H4 (cell line): ENCODE data around the gene SP110. TPM values are rescaled to one million over a fixed set of nuclear protein-coding genes. Genes with fewer than 3 reads are reported as not detected.

Experiments used
- DNase-seq: peaks from one replicate; pipeline ENCODE4 v3.0.0-alpha.2; 2015; ENCODE audit warnings: low spot score
- total RNA-seq: library from RNA; depleted of rRNA; stranded (reverse); fragments of >200 nt; shearing (Covaris generic); gene quantifications from 2 replicates; pipeline ENCODE4 v1.2.3, GENCODE V29; 2014

SP110 gene
- total RNA-seq, 1 experiment from 2014 or later = 23.7 TPM

DNA sequence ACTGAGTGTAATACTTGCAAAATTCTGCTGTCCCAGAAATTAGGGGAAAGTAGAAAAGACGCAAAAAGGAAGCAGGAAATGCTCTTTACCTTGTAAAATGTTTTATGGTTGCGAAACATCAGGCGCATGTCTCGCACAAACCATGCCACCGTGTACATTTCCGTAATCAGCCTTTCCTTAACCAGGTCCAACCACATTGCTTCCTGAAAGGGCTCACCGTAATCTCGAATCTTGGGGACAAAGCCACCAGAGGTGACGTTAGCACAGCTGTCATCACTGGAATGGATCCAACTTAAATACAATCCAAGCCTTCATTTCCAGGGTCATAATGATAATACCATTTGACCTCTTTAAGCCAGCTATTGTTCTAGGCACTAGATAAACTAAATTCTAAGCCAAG is 49.3 kb downstream of the SP110 start:
- peak; percentile 62 for DNase-seq

DNA sequence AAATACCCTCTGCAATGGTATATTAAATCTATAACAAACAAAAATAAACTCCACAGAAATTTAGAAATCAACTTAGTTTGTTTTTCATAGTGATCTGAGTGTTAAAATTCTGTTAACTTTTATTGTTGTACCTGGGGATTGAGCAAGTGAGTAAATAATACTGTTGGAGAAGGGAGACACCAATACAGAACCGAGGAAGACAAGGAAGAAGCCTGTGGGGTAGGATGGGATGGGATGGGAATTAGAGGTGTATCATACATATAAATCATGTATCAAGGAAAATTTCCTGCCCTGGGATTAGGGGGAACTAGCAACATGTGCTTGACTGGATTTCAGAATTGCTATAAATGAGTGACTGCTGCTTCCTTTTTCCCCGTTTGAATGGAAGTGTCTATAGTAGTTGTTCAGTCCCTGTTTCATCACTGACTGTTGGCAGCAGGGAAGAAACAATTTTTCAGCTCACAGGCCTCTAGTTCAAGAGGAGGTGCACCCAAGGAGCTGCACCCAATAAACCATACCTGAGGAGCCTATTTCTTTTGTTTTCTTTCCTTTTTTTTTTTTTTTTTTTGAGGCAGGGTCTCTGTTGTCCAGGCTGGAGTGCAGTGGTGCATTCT is 53.1 kb downstream of the SP110 start:
- no peak for DNase-seq

DNA sequence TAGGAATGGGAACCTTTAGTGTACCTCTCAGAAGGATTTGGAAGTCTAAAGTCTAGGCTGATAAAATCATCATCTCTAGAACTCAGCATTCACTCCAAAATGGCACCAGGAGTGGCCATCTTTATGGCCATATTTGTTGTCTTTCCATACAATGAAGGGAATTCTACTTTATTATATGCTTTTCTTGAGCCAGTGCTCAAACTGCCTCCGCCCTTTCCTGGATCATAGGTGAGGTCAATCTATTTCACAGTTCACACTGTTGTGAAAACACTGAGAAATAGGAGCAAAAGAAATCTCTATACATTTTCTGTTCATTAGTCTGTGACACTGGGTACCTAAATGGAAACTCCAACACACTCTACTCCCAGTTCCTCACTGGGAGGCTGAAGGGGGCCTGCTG is 55.6 kb downstream of the SP110 start:
- no peak for DNase-seq

DNA sequence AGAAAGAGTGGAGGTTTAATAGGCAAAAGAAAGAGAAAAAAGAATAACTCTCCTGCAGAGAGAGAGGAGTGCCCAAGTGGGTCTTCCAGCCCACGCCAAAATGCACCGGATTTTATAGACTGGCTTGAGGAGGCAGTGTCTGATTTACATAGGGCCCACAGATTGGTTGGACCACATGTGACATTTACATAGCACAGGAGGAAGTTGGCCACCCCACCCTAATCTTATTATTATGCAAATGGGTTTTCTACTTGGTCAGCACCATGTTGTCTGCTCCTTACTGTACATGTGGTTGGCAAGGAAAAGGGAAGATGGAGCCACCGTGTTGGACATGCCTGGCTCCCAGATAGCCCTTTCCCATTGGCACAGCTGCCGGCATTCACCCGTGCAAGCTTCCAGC is 56.8 kb downstream of the SP110 start:
- no peak for DNase-seq

DNA sequence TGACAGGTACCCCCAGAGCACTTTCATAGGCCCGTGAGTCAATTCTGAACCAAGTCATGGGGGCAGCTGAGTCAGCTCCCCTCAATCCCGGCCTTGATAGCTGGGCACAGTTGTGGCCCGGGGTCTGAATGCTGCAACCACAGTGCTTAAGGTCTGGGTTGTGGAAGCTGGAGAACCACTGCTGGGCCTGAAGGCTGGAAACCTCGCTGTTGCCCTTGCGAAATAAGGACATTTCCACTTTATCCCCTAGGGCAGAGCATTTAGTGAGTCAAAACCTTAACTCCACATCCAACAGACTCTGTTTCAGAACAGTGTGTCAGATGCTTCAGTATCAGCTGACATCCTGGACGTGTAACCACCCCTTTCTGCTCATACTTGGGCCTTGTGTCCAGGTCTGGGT is 58.6 kb downstream of the SP110 start:
- DNase-seq = no peak

DNA sequence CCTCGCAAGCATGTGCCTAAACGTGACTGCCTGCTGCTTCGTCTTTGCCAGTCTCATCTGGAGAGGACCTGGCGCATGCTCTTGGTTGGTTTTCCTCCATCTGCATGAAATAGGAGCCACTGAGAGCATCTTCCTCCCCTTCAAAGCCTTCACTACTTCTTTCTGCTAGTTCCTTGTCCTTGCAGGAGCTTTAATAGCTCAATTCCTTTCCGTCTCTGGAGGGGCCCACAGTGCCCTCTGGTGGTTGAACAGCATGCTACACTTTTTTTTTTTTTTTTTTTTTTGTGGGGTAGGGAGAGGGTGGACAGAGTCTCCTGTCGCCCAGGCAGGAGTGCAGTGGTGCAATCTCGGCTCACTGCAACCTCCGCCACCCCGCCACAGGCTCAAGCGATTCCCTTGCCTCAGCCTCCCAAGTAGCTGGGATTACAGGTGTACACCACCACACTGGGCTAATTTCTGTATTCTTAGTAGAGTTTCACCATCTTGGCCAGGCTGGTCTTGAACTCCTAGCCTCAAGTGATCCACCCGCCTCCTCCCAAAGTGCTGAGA is 59.6 kb downstream of the SP110 start:
- no peak for DNase-seq

DNA sequence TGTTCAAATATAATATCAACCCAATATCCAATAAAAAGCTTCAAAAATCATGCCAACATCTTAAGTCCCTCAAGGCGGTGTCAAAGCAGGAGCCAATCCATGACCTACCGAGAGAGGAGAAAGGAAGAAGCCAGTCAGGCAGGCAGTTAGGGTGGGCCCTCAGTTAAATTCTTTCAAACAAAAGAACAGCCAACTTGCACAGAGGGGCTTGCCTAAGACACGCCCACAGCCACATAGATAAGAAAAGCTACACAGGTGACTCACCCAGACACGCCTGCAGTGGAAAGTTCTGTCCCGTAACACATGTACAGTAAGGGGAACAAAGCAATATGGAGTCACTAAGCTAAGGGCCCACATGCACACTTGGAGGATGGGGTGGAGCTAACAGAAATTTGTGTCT is 61.3 kb downstream of the SP110 start:
- no peak for DNase-seq

DNA sequence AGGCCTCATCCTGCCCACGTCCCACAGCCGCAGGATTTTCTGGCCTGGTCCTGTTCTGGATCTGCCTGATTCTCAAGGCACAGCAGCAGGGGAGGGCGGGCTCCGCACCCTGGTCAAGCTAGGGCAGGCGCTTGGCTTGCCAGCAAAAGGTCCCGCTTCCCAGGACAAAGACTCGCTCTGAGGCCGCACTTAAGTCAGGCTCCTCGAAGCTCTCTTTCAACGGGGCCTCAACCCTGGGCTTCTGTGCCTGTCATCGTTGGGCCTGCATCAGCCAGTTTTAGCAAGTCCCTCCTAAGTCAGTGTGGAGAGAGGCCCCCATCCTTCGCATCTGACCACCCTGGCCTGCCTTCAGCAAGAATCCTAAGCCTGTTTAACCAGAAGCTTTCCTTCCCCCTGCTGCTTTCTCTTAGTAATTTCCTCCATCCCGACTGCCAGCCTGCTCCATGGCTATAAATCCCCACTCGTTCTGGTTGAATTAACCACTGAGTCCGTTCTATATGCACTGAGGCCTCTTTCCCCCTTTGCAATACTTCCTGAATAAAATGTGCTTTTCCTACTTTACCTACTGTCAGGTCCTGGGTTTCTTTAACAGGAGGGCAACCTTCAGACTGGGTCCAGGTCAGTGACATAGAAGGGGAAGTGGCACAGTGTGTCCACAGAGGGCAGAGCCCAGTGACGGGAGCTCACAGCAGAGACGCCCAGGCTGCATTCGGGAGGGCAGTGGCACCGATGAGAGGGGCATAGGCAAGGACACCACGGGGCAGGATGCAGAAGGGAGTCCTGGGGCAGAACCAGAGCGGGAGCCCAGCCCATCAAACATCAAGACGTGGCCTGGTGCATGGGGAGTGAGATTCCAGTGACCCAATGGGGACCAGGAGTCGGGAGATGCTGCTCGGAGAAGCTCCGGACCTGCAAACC is 62.7 kb downstream of the SP110 start:
- no peak for DNase-seq

DNA sequence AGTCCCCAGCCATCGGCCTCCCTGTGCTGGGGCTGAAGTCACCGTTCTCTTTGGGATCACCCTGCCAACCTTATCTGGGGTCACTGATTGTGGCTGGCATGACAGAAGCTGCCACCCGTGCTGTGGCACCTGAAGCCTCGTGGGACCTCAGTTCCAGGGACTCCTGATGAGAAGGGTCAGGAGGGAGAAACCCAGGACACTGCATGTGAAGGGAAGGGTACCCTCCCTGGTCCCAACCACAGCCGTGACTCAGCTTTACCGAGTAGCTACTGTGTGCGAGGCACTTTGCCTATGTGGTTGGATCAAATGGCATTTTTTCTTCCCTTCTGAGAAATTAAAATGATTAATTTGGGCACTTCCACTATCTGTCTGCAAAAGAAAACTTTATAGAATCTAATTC is 64.4 kb downstream of the SP110 start:
- no peak for DNase-seq

DNA sequence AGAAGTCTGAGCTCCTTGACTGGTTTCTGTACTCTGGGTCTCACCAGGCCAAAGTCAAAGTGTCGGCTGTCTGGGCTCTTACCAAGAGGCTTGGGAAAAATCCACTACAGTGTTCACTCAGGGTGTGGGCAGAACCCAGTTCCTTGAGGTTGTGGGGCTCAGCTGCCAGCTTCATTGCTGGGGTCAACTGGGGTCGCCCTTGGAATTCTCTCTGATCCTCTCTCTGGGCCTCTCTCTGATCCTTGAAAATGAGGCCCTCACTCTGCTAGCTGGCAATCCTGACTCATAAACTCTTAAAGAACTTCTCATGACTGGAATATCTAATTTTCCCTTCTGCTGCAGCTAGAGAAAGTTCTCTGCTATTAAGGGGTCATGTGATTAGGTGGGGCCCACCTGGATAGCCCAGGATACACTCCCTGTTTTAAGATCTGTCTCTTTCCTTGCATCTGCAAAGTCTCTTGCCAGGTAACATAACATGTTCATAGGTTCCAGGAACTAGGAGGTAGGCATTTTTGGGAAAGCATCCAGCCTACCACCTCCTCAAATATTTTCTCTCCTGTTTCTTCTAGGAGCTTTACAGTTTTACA is 66.3 kb downstream of the SP110 start:
- DNase-seq = no peak

DNA sequence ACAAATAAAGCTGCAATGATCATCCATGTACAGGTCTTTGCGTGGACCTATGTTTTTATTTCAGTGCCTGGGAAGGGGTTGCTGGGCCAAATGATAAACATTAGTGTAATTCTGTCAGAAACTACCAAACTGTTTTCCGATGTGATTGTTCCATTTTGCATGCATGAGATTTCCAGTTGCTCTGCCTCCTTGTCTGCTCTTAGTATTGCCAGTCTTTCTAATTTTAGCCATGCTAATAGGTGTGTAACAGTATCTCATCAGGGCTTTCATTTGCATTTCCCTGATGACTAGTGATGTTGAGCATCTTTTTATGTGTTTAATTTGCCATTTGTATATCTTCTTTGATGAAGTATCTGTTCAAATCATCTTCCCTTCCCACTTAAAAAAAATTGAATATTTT is 67.5 kb downstream of the SP110 start:
- DNase-seq = no peak

DNA sequence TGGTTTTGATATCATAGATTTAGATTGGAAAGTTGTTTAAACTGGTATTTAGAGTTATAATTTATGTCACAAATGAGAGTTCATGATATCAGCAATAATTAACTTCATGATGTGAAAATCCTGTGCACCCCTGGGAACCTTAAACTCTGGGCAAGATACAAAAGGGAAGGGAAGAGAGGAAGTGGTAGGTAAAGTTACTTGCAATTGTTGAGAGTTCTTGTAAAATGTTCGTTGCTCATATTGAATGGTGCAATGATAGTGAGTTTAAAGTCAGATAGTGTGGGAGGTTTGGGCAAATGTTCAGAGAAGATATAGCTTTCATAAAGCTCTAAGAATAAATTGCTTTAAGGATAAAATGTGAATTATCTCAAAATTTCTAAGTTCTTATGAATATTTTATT is 75.4 kb downstream of the SP110 start:
- DNase-seq = no peak

DNA sequence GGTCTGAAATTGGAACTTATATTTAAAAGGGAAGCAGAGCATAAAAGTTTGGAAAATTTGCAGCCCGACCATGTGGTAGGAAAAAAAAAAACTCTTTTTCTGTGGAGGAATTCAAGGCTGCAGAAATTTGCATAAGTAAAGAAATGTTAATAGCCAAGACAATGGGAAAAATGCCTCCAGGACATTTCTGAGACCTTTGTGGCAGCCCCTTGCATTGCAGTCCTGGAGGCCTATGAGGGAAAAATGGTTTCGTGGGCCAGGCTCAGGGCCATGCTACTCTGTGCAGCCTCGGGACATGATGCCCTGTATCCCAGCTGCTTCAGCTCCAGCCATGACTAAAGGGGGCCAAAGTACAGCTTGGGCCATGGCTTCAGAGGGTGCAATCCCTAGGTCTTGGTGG is 79.1 kb downstream of the SP110 start:
- DNase-seq = no peak

DNA sequence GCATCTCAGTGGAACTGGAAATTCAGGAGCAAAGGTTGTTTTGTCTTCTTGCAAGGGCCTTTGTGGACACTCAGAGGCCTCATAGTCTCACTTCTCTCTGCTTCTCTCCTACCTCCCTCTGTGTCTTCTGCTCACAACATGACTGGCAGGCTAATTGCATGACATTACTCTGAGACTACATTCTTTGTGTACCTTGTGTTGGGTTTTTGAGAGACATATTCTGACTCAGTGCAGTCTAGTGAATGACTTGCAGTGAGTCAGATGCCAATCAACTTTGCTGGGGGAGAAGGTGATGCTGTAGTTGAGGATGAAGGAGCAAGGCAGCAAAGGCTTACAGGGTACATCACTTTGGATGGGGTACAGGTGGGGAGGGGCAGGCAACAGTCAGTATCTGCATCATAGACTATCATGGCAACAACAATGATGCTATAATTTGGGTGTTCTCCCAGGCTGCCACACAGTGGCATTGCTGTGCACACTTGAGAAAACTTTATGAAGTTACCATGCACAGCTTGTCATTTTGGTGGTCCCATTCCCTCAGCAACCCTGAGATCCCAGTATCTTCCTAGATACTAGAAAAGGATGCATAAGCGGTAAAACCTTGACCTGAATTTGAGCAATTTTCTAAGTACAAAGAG is 81.8 kb downstream of the SP110 start:
- DNase-seq = no peak

DNA sequence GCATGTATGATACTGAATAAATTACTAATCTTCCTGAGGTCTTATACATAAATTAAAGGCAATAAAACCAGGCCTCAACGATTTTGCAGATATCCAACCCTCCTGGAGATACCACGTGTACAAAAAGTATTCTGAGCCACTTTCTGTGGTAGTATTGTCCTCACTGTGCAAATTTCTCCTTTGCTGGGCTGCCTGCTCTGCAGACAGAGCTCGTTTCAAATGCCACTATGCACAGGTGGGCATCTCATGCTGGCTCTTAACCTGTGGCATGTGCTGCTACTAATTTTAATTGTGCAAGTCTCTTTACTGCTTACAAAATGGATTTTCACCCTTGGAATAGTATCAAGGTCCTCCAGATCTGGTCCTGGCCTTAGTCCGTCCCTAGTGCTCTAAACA is 84.7 kb downstream of the SP110 start:
- no peak for DNase-seq

DNA sequence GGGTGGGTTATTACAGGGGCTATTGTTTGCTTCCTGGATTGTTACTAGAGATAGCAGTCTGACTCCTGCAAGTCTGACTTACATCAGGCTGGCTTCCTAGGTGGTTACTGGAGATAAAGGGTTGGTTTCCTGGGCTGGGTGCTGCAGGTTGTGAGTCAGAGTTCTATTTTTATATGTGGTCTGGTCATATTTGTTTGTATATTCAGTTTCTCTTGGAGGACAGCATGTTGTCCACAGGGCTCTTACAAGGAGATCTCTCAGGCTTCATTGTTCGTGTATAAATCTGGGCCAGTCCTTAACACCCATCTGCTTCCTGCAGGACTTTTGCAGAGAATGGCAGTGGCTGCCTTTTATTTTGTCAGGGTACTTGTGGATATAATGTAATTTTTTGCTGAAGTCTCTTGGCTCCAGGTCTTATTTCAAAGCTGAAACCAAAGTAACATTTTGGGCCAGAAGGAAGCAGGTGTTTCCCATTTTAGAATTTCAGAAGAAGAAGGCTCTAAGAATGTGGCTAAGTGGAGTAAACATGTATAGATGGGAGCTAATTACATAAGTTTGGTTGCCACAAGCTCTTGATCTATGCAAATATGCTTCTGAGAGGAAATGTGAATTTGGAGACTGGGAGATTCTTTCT is 85.2 kb downstream of the SP110 start:
- DNase-seq = peak; percentile 14

DNA sequence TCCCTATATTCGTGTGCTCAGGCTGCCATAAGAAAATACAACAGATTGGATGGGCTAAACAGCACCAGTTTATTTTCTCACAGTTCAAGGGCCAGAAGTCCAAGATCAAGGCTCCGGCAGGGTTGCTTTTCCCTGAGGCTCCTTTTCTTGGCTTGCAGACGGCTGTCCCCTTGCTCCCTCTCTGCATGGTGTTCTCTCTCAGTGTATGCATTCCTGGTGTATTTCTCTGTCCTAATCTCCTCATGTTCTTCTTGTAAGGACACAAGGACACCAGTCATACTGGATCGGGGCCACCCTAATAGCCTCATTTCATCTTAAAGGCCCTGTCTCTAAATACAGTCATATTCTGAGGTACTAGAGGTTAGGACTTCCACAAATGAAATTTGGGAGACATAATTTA is 88.4 kb downstream of the SP110 start:
- DNase-seq = no peak

DNA sequence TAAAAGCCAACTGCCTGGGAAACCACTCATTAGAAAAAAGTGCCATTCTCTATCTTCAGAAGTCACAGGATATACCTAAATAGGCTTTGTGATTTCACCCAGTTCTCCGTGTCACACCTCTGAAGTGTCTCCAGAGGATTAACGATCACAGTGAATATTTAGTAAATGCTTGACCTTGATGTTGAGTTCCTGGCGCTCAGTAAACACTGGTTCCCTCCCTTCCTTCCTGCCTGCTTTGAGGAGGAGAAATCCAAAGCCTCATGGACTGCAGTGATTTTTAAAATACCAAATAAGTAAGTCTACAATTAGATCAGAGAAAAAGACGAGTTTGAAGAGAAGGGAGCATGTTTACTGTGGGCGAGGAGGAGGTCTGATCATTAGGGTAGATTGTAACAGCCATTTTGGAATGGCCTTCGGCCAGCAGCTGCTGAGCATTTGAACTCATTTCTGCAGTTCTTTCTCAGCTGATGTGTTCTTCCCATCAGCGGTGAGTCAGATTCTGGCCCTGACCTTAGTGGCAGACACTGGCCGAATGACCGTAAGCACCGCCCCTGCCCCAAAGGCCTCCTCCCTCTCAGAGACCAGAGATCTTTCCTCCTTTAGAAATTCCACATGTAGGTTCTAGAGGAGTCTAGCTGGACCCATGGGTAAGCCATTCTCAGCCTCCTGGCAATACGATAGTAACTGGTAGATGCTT is 89.0 kb downstream of the SP110 start:
- DNase-seq = peak; percentile 15

DNA sequence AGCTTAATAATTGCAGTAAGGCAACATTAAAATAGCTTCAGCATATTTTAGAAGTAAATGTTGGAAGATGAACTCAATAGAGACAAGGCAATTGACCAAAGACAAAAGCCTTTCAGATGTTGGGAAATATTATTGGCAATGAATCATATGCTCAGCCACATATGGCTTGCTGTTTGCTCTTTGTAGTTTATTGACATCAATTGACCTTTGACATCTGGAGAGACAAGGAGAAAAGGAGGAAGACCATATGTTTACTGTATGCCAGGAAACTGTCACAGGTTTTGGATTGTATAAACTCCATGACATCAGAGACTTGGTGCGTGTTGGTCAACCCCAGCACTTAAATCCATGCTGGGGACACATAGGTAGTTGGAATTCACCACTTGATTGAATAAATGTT is 90.4 kb downstream of the SP110 start:
- DNase-seq = no peak

DNA sequence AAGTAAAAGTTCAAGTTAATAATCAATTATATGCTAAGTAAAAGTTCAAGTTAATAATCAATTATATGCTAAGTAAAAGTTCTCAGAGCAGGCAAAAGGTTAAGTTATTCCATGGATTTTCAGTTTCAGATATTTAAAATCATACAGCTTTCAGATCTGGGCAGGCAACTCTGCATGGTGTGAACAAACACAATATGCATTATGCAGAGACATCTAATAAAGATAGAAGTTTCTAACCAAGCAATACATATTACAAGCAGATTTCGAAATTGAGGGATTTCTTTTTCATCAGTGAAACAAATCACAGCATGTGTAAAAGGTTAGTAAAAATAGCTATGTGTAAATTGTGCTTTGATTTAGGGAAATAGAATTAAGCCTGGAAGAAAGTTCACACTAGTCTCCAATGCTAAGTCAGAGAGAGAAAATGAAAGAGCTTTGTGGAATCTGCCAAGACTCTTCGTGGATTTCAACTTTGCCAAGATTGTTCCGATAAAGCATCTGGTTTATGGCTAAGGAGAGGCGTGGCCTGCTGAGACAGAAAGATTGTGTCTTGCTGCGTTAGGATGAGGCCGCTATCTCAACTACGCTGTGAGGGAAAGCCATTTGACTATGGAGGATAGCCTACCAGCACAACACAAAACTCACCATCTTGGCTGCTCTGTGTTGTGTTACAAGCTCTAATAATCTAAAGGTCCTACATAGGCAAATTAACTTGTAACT is 91.0 kb downstream of the SP110 start:
- DNase-seq = no peak

DNA sequence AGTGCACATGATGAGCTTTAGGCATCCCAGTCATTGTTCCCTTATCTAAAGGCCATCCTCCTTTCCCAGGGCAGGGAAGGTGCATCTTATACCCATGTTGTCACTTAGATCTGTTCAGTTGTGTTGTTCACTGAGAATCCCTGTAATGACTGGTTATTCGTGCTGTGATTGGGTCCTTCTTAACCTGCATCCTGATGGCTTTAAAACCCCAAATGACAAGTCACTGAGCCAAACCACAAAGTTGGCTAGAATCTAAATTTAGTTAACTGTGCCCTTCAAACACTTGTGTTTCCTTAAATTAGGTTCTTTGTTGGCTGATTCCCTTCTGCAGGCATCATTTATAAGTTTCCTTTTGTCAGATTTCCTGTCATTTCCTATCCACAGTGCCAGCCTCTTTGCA is 92.6 kb downstream of the SP110 start:
- no peak for DNase-seq
